ENCODE measurements around the gene ICE2.
A peak's percentile ranks its signal among the peaks of the same experiment; 100 is the strongest.
"Not testable (repeated sequence)": the region's sequence is repeated elsewhere in the genome, so short reads cannot be mapped to it uniquely, and the experiment has no call there.

The ICE2 gene

DNA sequence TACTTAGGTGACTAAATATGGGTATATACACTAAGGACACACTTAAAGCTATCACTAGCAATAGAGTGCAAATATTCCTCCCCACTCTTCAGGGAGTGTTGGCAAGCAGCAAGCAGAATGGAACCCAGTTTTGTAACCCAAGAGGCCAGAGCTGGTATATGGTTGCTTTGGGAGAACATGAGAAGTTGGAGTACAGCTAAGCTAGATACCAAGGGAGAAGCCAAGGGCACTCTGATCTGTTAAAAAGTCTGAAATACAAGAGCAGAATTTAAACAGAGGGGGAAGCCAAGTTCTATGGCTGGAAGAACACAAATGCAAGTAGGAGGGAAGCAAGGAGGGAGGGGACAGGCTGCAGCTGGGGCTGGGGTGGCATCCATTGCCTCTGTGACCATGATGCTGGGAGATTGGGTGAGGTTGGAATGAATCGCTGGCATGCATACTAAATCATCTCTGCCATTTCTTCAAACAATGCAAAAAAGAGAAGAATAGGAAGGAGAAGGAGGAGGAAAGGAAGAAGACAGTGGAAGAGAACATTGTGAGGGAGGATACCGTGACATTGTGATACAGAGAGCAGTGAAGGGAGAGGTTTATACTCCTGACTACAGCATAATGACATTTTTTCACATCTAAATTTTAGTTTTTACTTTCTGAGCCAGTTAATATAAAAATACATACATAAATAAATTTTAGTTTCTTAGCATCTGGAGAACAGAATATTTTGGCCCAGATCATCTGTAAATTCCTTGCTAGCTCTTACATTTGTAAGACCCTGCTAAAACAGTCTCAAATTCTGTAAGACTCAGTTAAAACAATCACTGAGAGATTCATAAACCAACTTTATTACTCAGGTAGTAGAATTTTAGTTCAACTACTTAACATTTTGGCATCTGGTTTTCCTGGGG lies 72.2 kb downstream of the ICE2 start:
- DNase-seq (ENCODE audit: low read depth): no peak

DNA sequence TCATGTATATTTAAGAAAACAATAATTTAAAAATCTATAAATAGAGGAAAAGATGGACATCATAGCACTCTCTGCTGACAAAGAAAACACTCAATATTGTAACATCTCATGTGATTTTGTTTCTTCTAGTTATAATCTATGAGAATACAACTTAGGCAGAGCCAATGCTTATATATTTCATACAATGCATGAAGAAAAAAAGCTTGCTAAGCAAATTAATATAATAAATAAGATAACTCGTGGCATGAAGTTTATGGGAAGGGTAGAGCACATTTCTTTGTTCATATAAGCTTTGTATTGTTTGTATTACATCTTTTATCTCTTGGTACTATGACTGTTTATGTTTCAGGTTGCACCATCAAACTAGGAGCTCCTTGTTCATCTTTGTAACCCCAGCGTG lies 73.5 kb downstream of the ICE2 start:
- DNase-seq (ENCODE audit: low read depth): no peak

DNA sequence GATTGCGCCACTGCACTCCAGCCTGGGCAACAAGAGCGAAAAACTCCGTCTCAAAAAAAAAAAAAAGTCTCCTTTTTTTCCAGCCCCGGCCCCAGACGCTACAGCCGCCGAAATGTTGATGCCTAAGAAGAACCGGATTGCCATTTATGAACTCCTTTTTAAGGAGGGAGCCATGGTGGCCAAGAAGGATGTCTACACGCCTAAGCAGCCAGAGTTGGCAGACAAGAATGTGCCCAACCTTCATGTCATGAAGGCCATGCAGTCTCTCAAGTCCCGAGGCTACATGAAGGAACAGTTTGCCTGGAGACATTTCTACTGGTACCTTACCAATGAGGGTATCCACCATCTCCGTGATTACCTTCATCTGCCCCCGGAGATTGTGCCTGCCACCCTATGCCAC lies 74.6 kb downstream of the ICE2 start:
- not testable (repeated sequence) for DNase-seq (ENCODE audit: low read depth)

DNA sequence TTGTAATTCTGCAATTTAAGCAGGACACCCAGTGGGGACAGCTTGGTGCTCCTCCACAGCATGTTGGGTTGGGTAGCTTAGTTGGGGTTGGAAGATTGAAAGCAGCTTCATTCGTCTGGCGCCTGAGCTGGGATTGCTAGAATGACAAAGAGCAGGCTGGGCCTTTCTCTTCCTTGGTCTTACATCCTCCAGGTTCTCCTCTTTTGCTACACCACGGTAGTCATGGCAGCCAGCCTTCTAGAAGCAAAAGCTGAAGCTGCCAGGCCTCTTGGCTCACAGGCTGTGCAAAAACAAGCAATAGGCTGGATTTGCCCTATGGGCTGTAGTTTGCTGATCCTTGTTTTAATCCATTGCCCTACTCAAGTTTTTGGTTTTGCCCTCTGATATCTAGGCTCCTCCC lies 78.0 kb downstream of the ICE2 start:
- DNase-seq (ENCODE audit: low read depth): no peak

DNA sequence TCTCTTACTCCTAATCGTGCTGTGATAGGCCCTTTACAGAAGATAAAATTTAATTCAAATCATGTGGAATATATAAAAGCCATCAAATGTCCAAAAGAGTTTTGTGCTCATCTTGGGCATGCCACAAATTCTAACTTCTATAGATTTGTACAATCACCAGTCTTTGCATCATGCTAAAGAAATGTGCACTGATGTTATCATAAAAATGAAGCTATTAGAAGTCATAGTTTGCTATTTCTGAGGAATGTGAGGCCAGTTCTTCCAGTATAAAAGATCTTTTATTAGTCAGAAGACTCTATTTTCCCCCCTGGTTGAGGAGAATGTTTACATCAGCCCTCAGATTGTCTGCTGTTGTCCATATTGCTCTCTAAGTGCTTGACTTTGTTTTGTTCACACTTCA lies 79.0 kb downstream of the ICE2 start:
- no peak for DNase-seq (ENCODE audit: low read depth)

DNA sequence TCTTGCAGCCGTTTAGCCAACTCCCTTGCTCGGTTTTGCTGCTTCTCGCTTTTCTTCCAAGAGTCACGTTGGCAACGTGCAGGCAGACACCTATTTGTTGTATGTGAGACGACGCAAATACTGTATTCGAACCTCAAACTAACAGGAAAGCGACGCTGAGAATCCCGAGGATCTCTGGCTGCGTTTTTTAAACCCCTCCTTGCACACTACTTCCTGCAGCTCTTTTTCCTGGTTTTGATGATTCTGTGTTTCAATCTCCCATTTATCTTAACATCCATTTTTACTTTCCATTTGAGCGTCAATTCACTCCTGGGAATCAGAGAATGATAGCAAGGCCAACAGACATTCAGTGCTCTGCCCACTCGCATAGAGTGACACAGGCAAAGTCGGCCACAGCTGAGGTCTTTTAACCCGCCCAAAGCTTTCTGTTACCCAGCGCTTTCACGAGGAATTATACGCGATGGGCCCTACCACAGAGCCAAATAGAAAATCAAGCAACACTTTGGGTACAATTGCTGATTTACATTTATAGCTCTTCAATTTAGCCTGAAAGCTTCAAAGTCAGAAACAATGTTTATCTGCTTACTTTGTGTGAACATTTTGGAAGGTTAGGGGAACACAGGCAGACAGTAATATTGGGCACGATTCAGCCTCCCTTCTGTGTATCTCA lies 79.6 kb downstream of the ICE2 start:
- DNase-seq (ENCODE audit: low read depth): no peak

DNA sequence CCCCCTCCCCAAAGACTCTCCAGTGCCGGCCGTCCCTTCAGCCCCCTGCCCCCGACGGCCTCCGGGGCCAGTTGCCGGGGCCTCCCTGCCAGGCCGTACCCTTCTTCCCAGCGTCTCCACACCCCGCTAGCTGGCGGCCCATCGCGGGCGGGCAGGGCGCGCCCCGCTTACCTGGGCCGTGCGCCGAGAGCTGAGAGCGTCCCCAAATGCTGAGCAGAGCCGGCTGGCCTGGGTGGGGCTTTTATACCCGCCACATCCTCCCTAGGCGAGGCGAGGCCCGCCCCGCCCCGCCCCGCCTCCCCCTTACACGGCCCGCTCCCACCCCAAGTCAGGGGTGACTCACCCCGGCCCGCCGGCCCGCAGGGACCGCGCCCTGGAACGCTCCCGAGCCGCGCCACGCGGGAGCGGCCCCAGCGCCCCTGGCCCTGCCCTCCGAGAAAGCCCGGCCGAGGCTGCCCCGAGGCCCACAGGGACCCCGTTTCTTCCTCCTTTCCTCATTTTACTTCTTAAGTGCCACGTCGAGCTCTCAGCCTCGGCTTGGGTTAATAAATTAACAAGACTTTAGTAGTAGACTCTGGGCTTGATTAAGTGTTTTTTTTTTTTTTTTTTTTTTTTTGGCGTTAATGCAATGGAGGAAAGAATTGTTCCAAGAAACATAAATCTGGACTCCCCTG lies 81.0 kb downstream of the ICE2 start, which contains the start of gene ANXA2:
TSS of gene ANXA2 (minus strand) at position 215 of the 674 bp plus-strand sequence. CDS start 11,911 bp downstream, outside the sequence.
- DNase-seq (ENCODE audit: low read depth): peak; percentile 80

DNA sequence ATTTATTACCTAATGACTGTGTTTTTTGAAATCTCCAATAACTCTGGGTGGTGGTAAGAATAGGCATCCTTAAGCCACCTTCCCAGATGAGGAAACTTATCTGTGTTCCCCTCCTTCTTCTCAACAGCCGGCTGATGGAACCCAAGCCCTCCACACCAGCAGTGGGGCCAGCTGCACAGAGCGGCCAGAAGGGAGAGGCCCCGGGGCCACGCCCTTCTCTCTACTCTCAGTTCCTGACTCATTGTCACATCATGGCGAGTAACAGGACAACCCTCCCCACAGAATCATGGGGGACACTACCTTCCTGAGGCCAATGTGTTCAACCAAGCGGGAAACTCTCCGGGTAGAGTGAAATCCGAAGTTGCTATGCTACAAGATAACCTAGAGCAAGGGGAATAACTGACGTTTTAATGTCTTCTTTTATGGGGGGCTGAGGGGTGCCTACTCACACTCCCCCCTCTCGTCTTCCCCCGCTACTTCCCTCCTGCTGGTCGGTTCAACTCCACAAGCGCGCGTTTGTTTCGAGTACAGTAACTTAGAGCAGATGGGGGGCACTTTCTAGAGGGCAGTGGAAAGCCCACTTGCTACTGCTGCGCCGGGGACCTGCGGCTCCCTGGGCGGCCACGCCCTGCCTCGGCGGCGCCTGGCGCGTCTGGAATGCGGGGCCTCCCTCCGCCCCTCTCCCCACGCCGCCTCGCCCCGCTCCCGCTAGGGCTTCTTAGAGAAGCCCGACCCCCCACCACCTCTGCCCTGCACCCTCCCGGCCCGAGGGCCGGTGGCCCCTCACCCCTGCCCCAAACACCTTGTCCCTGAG lies 81.8 kb downstream of the ICE2 start:
- DNase-seq (ENCODE audit: low read depth): peak; percentile 48

DNA sequence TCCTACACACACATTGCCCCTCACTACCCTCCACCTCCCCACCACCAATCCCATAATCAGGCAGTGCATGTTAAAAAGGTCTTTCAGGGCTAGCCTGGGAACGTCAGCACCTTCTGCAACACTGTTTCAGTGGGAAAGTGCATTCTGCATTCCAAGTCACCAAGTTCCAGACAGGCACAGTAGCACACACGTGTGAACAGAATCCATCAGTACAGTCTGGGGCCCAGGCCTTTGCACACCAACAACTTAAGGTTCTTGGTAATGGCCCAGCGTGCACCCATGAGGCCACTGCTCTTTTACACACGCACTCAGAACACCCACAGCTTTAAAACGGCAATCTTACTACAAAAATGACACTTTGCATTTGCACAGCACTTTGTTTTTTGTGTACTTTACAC lies 82.4 kb downstream of the ICE2 start:
- DNase-seq (ENCODE audit: low read depth): no peak

DNA sequence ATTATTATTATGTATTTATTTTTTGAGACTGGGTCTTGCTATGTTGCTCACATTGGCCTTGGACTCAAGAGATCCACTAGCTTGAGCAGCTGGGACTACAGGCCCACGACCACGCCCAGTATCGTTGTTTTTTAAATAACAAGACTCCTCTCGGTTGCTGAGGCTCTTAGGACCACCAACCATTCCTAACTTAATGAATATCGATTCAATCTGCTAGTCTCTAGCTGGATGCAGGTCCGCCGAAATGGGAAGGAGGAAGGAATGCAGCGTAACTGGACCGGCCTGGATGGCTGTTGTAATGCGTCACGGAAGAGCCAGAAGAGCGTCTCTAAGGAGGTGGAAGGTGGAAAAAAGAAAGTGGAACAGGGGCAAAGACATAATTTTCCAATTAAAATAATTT lies 82.8 kb downstream of the ICE2 start:
- DNase-seq (ENCODE audit: low read depth): no peak

DNA sequence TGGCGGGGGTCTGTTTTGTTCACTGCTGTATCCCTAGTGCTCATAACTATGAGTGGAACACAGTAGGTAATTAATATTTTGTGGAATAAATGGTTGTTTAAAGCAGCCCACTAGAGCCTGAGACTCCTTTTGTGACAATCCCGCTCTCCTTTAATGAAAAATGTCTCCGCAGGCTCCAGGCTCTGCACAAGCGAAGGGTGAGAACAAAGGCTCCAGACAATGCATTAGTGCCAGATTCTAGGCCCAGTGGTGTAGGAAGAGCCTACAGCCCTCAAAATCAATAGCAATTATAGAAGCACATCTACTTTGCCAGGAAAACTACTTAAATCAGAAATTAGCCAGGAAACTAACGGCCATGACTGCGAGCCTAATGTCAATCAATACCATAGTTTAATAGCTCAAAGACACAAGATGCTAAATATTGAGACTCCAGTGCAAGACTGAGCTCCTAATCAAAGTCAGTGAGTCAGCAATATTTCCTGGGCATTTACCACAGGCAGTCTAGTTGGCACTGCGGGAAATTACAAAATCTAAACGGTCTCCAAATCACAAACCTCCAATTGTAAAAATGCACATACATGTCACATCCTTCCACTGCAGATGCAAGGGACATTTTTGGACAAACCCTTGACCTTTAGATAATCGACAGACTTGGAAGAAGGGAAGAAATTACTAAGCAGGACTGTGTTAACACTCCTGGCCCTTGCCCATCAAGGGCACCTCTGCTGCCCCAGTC lies 83.5 kb downstream of the ICE2 start:
- no peak for DNase-seq (ENCODE audit: low read depth)

DNA sequence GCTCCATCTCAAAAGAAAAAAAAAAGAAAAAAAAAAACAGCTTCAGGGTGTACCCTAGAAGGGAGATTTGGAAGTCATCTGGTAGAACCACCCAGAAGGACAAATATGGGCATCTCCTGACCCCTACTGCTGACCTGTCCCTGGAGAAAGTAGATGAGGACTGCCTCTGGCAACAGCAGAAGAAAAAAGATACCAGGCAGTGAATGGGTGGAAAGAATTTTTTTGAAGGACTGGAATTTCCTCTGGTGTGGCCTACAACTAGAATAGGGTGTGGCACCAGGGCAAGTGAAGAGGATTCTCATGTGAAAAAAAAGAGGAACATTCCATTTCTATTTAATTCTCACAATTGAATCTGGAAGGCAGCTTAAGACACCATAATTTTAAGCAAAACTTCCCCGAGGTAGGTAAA lies 84.2 kb downstream of the ICE2 start:
- no peak for DNase-seq (ENCODE audit: low read depth)

DNA sequence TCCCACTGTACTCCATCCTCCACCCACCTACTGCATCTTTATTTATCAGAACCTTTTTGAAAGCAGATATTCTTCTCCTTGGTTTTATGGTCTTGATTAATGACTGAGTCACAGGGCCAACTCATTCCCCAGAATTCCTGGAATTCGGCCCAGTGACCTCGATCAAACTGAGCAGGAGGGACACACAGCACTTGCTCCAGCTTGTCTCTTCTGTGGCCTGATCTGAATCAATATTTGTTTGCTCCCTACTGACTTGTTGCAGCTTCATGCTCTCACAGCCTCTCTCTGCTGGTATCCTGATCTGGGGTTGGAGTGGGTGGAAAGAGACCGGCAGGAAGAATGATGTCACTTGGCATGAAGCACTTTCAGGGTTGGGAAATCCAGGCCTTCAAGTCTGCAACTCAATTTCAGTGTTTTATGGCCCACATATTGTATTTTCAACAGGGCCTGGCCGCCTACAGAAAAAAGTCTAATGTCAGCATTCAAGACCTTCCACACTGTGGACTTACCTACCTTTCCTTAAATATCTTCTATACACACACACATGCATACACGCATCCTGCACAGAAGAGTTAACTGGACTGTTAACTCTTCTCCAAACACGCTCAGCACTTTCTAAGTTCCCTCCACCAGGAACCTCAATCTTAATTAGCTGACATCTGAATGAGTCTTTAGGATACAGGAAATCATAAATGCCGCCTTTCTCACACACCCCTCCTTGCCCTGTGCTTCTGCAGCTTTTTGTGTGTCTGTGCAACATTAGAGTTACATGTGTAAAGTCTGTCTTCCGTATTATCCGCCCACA lies 85.8 kb downstream of the ICE2 start:
- peak; percentile 97 for DNase-seq (ENCODE audit: low read depth)

DNA sequence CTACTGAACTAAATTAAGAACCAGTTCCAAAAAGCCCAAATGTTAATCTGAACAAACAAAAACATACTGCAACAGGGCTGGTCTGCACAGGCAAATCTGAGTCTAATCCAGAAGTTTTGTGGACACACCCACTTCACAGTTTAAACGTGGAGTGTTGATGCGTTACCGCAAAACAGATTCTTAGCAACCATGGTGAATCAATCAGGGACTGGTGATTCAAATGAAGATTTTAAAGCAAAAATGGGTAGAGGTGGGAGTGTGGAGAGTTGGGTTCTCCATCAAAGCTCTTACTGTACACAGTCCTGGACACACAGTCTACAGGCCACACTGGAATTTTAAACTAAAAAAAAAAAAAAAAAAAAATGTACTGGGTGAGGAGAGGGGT lies 86.3 kb downstream of the ICE2 start:
- DNase-seq (ENCODE audit: low read depth): peak; percentile 61

DNA sequence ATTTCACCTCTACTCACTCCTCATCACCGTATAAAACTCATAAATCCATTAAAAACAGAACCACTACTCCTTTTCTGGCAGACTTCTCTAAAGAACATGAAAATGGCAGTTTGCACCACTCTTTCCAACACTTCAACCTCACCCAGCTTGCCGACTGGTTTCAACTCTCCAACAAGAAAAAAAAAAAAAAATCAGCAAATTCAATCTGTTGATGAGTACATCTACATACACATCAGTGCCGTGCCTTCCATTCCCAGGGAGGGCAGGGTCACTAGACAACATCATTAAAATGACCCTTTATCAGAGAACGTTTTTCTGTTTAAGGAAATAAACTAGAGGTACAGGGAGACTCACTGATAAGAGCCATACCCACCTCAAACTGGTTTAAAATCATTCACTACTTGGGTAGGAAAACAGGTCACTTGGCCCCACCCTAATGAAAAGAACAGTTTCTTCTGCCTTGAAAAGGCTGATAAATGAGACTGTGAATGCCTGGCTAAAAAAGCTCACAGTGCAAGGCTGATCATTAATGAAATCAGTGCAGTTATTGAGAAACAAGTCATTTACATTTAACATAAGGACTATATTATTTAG lies 87.1 kb downstream of the ICE2 start:
- DNase-seq (ENCODE audit: low read depth): no peak

DNA sequence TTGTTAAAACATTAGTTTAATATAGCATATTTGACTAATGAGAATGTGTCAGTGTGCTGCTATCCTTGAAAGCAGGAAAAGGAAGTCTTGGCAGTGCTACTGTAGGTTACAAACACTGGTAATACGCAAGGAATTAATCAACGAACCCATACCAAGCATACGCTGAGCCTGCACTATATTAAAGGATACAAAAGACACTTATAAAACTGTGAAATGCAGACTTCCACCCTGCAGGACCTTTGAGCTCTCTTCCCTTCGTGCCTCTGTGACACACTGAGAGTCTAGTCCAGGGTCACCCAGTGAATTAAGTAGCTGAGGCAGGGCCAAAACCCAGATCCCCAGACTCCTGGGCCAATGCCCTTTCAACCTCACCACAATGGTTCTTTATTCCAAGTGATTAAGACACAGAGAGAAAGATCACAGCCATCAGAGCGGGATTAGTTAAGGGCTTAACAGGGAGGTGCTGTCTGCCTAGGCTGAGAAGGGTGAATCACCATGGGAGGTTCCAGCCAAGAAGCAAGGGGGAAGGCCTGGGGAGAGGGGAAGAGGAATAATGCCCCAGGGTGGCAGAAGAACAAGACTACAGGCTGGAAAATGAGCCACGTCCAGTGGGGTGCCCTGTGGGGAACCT lies 88.0 kb downstream of the ICE2 start:
- DNase-seq (ENCODE audit: low read depth): peak; percentile 82

DNA sequence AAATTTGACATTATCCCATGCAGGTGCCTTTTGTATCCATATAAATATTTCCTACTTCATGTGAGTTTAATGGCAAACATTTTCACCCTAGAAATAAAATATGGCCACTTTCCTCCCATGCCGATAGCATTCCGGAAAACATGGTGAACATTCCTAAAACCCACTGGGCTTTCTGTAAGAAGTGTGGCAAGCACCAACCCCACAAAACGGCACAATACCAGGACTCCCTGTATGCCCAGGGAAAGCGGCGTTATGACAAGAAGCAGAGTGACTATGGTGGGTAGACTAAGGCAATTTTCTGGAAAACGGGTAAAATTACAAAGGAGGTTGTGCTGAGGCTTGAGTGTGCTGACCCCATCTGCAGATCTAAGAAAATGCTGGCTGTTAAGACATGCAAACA lies 88.7 kb downstream of the ICE2 start:
- no peak for DNase-seq (ENCODE audit: low read depth)

DNA sequence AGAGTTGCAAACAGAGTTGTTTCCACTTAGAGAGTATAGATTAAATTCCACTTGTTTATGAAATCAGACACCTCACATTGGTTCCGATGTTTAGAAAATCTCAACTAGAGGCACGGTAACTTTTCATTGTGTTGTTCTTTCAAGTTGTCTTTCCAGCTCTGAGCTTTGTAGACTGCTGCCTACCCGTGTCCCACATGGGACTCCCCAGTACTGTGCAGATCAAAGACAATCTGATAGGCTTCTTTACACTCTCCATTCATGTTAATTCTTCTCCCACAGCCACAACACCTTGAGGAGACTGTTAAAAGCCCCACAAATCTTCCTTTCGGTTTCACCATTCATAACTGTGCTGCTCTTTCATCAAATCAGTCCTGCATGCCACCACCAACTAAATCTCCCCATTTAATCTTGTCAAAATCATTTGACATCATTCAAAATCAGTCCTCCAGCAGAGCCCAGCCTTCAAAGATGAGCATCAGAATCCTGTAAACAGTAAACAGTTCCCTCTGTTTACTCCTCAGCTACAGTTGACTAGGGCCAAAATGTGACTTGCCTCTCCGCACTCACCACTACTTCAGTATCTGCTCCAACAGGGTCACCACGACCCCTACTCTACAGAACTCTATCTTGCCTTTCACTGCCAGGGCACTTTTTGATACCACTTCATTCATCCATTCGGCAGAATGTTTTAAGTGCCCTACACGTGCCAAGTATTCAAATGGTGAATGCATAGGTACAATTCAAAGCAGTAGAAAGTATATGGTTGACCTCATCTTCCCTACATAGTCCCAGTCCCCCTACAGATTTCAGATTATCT lies 89.5 kb downstream of the ICE2 start:
- no peak for DNase-seq (ENCODE audit: low read depth)

DNA sequence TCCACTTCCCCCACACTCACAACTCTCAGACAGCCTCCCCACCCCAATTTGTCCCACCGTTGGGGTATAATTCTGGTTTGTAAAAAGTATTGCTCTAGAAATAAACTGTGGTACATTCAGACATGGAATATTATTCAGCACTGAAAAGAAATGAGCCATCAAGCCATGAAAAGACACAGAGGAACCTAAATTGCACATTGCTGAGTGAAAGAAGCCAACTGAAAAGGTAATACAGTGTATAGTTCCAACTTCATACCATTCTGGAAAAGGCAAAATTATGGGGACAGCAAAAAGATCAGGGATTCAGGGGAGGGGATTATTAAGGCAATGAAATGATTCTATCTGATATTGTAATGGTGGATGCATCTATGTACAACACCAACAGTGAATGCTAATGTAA lies 91.6 kb downstream of the ICE2 start:
- no peak for DNase-seq (ENCODE audit: low read depth)

Measured in GM04504 (cell line).